H9 (cell line): ENCODE measurements around the gene GABARAPL2. TPM values are rescaled to one million over a fixed set of nuclear protein-coding genes. Genes with fewer than 3 reads are reported as not detected.

Experiments used
- DNase-seq: peaks from one replicate; pipeline ENCODE4 v3.0.0-alpha.2; 2017
- H2AFZ ChIP-seq: one replicate; pipeline ENCODE4 v1.6.1; 2013; ENCODE audit warnings: mild to moderate bottlenecking, low read length, control low read depth, moderate library complexity
- H2AK5ac ChIP-seq: 2 replicates; pipeline ENCODE4 v1.6.1; 2013; ENCODE audit warnings: low read length, control low read depth, mixed read lengths; ENCODE audit not compliant: insufficient read length
- H2BK120ac ChIP-seq: one replicate; pipeline ENCODE4 v1.6.1; 2013; ENCODE audit warnings: low read depth, mild to moderate bottlenecking, low read length, control low read depth, inconsistent platforms; ENCODE audit not compliant: poor library complexity, severe bottlenecking
- H2BK12ac ChIP-seq: 2 replicates; pipeline ENCODE4 v1.6.1; 2013; ENCODE audit warnings: low read length, control low read depth, mixed read lengths, low read depth; ENCODE audit not compliant: insufficient read length
- H2BK15ac ChIP-seq: 2 replicates; pipeline ENCODE4 v1.6.1; 2013; ENCODE audit warnings: low read depth, low read length, control low read depth
- H2BK20ac ChIP-seq: one replicate; pipeline ENCODE4 v1.6.1; 2013; ENCODE audit warnings: low read depth, mild to moderate bottlenecking, low read length, control low read depth, inconsistent platforms; ENCODE audit not compliant: poor library complexity, severe bottlenecking
- H2BK5ac ChIP-seq: 2 replicates; pipeline ENCODE4 v1.6.1; 2013; ENCODE audit warnings: low read length, control low read depth, mixed read lengths; ENCODE audit not compliant: insufficient read length
- H3K14ac ChIP-seq: 2 replicates; pipeline ENCODE4 v1.6.1; 2013; ENCODE audit warnings: low read length, control low read depth; ENCODE audit not compliant: insufficient read depth
- H3K18ac ChIP-seq: 2 replicates; pipeline ENCODE4 v1.6.1; 2013; ENCODE audit warnings: low read depth, mild to moderate bottlenecking, mixed read lengths, low read length, control low read depth; ENCODE audit not compliant: insufficient read length
- H3K23ac ChIP-seq: 2 replicates; pipeline ENCODE4 v1.6.1; 2013; ENCODE audit warnings: low read length, control low read depth, mixed read lengths, low read depth; ENCODE audit not compliant: insufficient read length
- H3K23me2 ChIP-seq: 2 replicates; pipeline ENCODE4 v1.6.1; 2013; ENCODE audit warnings: low read depth, mild to moderate bottlenecking, mixed read lengths, low read length, control low read depth; ENCODE audit not compliant: insufficient read length, poor library complexity, severe bottlenecking
- H3K27ac ChIP-seq: 2 replicates; pipeline ENCODE4 v1.5.1; 2013; ENCODE audit warnings: low read length, control low read depth, mixed read lengths, low read depth; ENCODE audit not compliant: insufficient read length
- H3K27me3 ChIP-seq: 2 replicates; pipeline ENCODE4 v1.6.1; 2013; ENCODE audit warnings: low read length, control low read depth, inconsistent platforms; ENCODE audit not compliant: insufficient read depth
- H3K4ac ChIP-seq: 2 replicates; pipeline ENCODE4 v1.6.1; 2013; ENCODE audit warnings: low read depth, mild to moderate bottlenecking, control low read depth, inconsistent platforms, low read length, moderate library complexity
- H3K4me1 ChIP-seq: 2 replicates; pipeline ENCODE4 v1.6.1; 2013; ENCODE audit warnings: low read length, control low read depth, inconsistent platforms; ENCODE audit not compliant: insufficient read depth
- H3K4me2 ChIP-seq: 2 replicates; pipeline ENCODE4 v1.6.1; 2013; ENCODE audit warnings: low read length, control low read depth, mixed read lengths; ENCODE audit not compliant: insufficient read length, insufficient read depth
- H3K56ac ChIP-seq: 2 replicates; pipeline ENCODE4 v1.6.1; 2013; ENCODE audit warnings: low read depth, mild to moderate bottlenecking, mixed read lengths, low read length, control low read depth; ENCODE audit not compliant: insufficient read length
- H3K79me1 ChIP-seq: 2 replicates; pipeline ENCODE4 v1.6.1; 2013; ENCODE audit warnings: low read depth, mild to moderate bottlenecking, moderate library complexity, low read length, control low read depth, inconsistent platforms; ENCODE audit not compliant: insufficient read depth, poor library complexity, severe bottlenecking
- H3K79me2 ChIP-seq: 2 replicates; pipeline ENCODE4 v1.6.1; 2013; ENCODE audit warnings: low read length, control low read depth, inconsistent platforms; ENCODE audit not compliant: insufficient read depth
- H3K9ac ChIP-seq: 2 replicates; pipeline ENCODE4 v1.6.1; 2013; ENCODE audit warnings: low read length, control low read depth, mixed read lengths; ENCODE audit not compliant: insufficient read length; ENCODE audit errors: extremely low read depth
- H3K9me3 ChIP-seq: one replicate; pipeline ENCODE4 v1.6.1; 2013; ENCODE audit warnings: low read depth, low read length, inconsistent platforms; ENCODE audit not compliant: control insufficient read depth
- H3T11ph ChIP-seq: one replicate; pipeline ENCODE4 v1.6.1; 2013; ENCODE audit warnings: mild to moderate bottlenecking, low read length, control low read depth, inconsistent platforms
- H4K20me1 ChIP-seq: one replicate; pipeline ENCODE4 v1.6.1; 2013; ENCODE audit not compliant: control insufficient read depth, insufficient read length, insufficient read depth
- H4K5ac ChIP-seq: 2 replicates; pipeline ENCODE4 v1.6.1; 2013; ENCODE audit warnings: low read depth, mild to moderate bottlenecking, mixed read lengths, low read length, control low read depth; ENCODE audit not compliant: insufficient read length
- H4K8ac ChIP-seq: replicated peaks from 2 replicates; pipeline ENCODE4 v1.6.1; 2013; ENCODE audit warnings: low read length, control low read depth, mixed read lengths, low read depth; ENCODE audit not compliant: insufficient read length
- H4K91ac ChIP-seq: 2 replicates; pipeline ENCODE4 v1.6.1; 2013; ENCODE audit warnings: low read depth, mild to moderate bottlenecking, moderate library complexity, mixed read lengths, low read length, control low read depth; ENCODE audit not compliant: insufficient read length
- H3K27ac Mint-ChIP-seq, 3 experiments: 2 replicates in 2 of 3; 3 replicates in 1 of 3; pipeline ENCODE4 v1.8.0; 2020 to 2021; ENCODE audit warnings: mixed read lengths in 3 of 3, mild to moderate bottlenecking in 1 of 3, moderate library complexity in 1 of 3
- H3K27me3 Mint-ChIP-seq: 2 replicates; pipeline ENCODE4 v1.8.0; 2021; ENCODE audit warnings: low read depth, mild to moderate bottlenecking, moderate library complexity, mixed read lengths
- H3K36me3 Mint-ChIP-seq, 3 experiments: 2 replicates in 2 of 3; 3 replicates in 1 of 3; pipeline ENCODE4 v1.8.0; 2020 to 2021; ENCODE audit warnings: low read depth in 3 of 3, mixed read lengths in 3 of 3; ENCODE audit not compliant: insufficient read depth in 1 of 3
- H3K4me1 Mint-ChIP-seq, 2 experiments: 2 replicates each; pipeline ENCODE4 v1.8.0; 2020; ENCODE audit warnings: mixed read lengths in 2 of 2
- H3K4me3 Mint-ChIP-seq, 2 experiments: 2 replicates in 1 of 2; 3 replicates in 1 of 2; pipeline ENCODE4 v1.8.0; 2020 to 2021; ENCODE audit warnings: mild to moderate bottlenecking in 2 of 2, mixed read lengths in 2 of 2, moderate library complexity in 1 of 2
- H3K9me3 Mint-ChIP-seq, 2 experiments: 2 replicates in 1 of 2; 3 replicates in 1 of 2; pipeline ENCODE4 v1.8.0; 2020; ENCODE audit warnings: mild to moderate bottlenecking in 2 of 2, mixed read lengths in 2 of 2, moderate library complexity in 1 of 2
- CTCF ChIP-seq: fragments of 200-600 bp; sonication (generic); conservative IDR thresholded peaks from 3 replicates; pipeline ENCODE4 v1.8.0; 2021; ENCODE audit warnings: antibody characterized with exemption, mild to moderate bottlenecking
- WGBS: extraction: QIAGEN DNeasy Blood & Tissue Kit; methylation state at CpG from one replicate; pipeline ENCODE4 v1.1.7; 2013; ENCODE audit warnings: missing lambda C conversion rate, low lambda C conversion rate, mixed read lengths; ENCODE audit not compliant: insufficient read length; ENCODE audit errors: extremely low coverage; 5-methylcytosine and 5-hydroxymethylcytosine counted together
- total RNA-seq: library from RNA; stranded (reverse); gene quantifications from 2 replicates; pipeline ENCODE4 v1.2.1, GENCODE V29; 2021

GABARAPL2 gene
- total RNA-seq, 1 experiment from 2014 or later = 62.6 TPM

GRCh38 chr16:75558846-75559401 is 7.3 kb upstream of the GABARAPL2 start:
- no peak overlapping the region for H4K8ac ChIP-seq
- Mint-ChIP-seq H3K36me3 (no peaks in the 10 kb centered on the region), H3K4me3 (0 out of 5 replicates have a peak overlapping the region, but pooled peaks of 1 of the 2 experiments have one; percentile 0), H3K27me3 (peaks cover 4% of the 10 kb centered on the region), H3K9me3 (no peaks in the 10 kb centered on the region), H3K4me1 (peaks cover 27 to 34% of the 10 kb centered on the region in 2 experiments), H3K27ac (no peak overlapping the region)
- H3K23ac ChIP-seq = no peak overlapping the region
- no peaks in the 10 kb centered on the region for H3K27me3 ChIP-seq
- H2BK15ac ChIP-seq = no peak overlapping the region
- DNase-seq = no peak
- H2BK12ac ChIP-seq = no peak overlapping the region
- no peaks in the 10 kb centered on the region for H3K79me2 ChIP-seq
- no peak overlapping the region for H3T11ph ChIP-seq
- H3K4me2 ChIP-seq = no peak overlapping the region
- no peak overlapping the region for H2AFZ ChIP-seq
- H3K14ac ChIP-seq = no peak overlapping the region
- no CpG with 5 or more reads among the region's 2 CpGs for WGBS
- peaks cover 8% of the 10 kb centered on the region for H3K23me2 ChIP-seq
- H3K4ac ChIP-seq = no peak overlapping the region
- no peak overlapping the region for H2BK120ac ChIP-seq
- no peaks in the 10 kb centered on the region for H3K79me1 ChIP-seq
- H4K20me1 ChIP-seq = no peaks in the 10 kb centered on the region
- H3K9ac ChIP-seq = no peak overlapping the region
- H3K27ac ChIP-seq = no peak overlapping the region
- no peak overlapping the region for H2BK5ac ChIP-seq
- no peak overlapping the region for H3K18ac ChIP-seq
- no peak overlapping the region for H4K5ac ChIP-seq
- peaks cover 7% of the 10 kb centered on the region; the same call in 1 of the 2 replicates for H3K4me1 ChIP-seq
- no peak overlapping the region for H4K91ac ChIP-seq
- H2BK20ac ChIP-seq = no peak overlapping the region
- no peak overlapping the region for H2AK5ac ChIP-seq
- H3K9me3 ChIP-seq = no peaks in the 10 kb centered on the region
- TF ChIP-seq CTCF = no peak
- no peak overlapping the region for H3K56ac ChIP-seq
